ENCODE results near the gene BCORL1.

The BCORL1 gene, protein sequence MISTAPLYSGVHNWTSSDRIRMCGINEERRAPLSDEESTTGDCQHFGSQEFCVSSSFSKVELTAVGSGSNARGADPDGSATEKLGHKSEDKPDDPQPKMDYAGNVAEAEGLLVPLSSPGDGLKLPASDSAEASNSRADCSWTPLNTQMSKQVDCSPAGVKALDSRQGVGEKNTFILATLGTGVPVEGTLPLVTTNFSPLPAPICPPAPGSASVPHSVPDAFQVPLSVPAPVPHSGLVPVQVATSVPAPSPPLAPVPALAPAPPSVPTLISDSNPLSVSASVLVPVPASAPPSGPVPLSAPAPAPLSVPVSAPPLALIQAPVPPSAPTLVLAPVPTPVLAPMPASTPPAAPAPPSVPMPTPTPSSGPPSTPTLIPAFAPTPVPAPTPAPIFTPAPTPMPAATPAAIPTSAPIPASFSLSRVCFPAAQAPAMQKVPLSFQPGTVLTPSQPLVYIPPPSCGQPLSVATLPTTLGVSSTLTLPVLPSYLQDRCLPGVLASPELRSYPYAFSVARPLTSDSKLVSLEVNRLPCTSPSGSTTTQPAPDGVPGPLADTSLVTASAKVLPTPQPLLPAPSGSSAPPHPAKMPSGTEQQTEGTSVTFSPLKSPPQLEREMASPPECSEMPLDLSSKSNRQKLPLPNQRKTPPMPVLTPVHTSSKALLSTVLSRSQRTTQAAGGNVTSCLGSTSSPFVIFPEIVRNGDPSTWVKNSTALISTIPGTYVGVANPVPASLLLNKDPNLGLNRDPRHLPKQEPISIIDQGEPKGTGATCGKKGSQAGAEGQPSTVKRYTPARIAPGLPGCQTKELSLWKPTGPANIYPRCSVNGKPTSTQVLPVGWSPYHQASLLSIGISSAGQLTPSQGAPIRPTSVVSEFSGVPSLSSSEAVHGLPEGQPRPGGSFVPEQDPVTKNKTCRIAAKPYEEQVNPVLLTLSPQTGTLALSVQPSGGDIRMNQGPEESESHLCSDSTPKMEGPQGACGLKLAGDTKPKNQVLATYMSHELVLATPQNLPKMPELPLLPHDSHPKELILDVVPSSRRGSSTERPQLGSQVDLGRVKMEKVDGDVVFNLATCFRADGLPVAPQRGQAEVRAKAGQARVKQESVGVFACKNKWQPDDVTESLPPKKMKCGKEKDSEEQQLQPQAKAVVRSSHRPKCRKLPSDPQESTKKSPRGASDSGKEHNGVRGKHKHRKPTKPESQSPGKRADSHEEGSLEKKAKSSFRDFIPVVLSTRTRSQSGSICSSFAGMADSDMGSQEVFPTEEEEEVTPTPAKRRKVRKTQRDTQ (N-terminal part only)

GRCh38 chrX:129982300-129983251 is at the start of gene BCORL1:
Gene BCORL1 (plus strand): TSS chrX:129982635. CDS start chrX:130005232, 22,597 bp downstream.
- DNase-seq (ENCODE audit: low read depth), result peak; percentile 95
- no peak for TF ChIP-seq CTCF (IDR thresholded peaks at IDR 0.05; ENCODE audit: insufficient read depth, low read depth, low read length, missing control alignments)
- H3K4me3 ChIP-seq (ENCODE audit: low read depth, low read length), result peak within 1 kb of the TSS; percentile 57

- H3K4me3 ChIP-seq (ENCODE audit: low read depth, low read length), result peak overlapping the region; percentile 16; the same call in 1 of the 2 replicates
- no peak for TF ChIP-seq CTCF (IDR thresholded peaks at IDR 0.05; ENCODE audit: insufficient read depth, low read depth, low read length, missing control alignments)
- DNase-seq (ENCODE audit: low read depth), result peak; percentile 14
Measured at GRCh38 chrX:129932821-129933321, 49.6 kb upstream of the BCORL1 start.

GRCh38 chrX:129933700-129934099 is 48.7 kb upstream of the BCORL1 start:
- TF ChIP-seq CTCF (IDR thresholded peaks at IDR 0.05; ENCODE audit: insufficient read depth, low read depth, low read length, missing control alignments), result no peak
- DNase-seq (ENCODE audit: low read depth), result no peak
- no peak overlapping the region for H3K4me3 ChIP-seq (ENCODE audit: low read depth, low read length)

DNA sequence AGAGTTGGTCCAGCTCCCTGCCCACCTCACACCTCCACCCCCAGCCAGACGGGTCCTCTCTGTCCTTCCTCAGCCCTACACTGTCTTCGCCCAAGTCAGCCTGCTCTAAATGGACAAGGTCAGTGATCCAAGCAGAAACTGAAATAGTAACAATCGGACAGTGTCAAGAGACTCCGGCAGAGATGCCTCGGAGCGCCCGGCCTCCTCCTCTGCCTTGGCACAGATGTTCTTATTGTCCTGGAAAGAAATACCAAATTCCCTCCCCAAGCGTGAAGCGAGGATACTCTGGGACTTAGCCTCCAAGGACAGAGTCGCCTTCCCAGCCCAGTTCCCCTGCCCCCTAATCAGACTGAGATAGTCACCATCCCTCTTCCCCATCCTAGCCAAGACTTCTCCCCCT is 48.0 kb upstream of the BCORL1 start:
- H3K4me3 ChIP-seq (ENCODE audit: low read depth, low read length), result no peak overlapping the region
- TF ChIP-seq CTCF (IDR thresholded peaks at IDR 0.05; ENCODE audit: insufficient read depth, low read depth, low read length, missing control alignments), result no peak
- no peak for DNase-seq (ENCODE audit: low read depth)

DNA sequence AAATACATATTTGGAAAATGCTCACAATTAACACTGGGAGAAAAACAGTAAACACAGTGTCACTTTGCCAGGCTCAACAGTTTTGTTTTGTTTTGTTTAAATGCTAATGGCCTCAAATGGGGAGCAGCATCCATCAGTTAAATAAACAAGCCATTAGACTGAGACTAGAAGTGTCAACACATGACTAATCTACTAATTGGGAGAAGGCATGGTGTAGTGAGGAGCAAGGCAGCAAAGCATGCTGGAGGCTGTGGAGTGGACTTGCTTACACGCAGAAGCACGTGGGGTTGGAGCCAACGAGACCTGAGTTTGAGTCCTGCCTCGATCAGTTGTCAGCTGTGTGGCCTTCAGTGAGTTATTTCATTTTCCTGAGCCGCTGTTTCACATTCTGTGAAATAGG is 47.5 kb upstream of the BCORL1 start:
- TF ChIP-seq CTCF (IDR thresholded peaks at IDR 0.05; ENCODE audit: insufficient read depth, low read depth, low read length, missing control alignments), result no peak
- H3K4me3 ChIP-seq (ENCODE audit: low read depth, low read length), result no peak overlapping the region
- DNase-seq (ENCODE audit: low read depth), result no peak

All from GM12865 (cell line).